Neural cell (in vitro differentiated cells): Measurements from ENCODE around the gene PDE4D. TPM values are rescaled to one million over a fixed set of nuclear protein-coding genes. Genes with fewer than 3 reads are reported as not detected.

Source experiments
- H2AFZ ChIP-seq: fragments of 200-600, 300-800 bp; sonication (generic), shearing (Covaris generic); 2 replicates; pipeline ENCODE4 v1.6.0; 2014; ENCODE audit warnings: low read depth, mild to moderate bottlenecking, antibody characterized with exemption, low read length, moderate library complexity
- H3F3A ChIP-seq: fragments of 200-600 bp; shearing (Covaris generic); 2 replicates; pipeline ENCODE4 v1.6.1; 2016; ENCODE audit warnings: mild to moderate bottlenecking, moderate library complexity, mixed read lengths, antibody characterized with exemption, low read length; ENCODE audit not compliant: insufficient read depth, poor library complexity, severe bottlenecking
- H3K27ac ChIP-seq: fragments of 200-600, 300-800 bp; sonication (generic), shearing (Covaris generic); 2 replicates; pipeline ENCODE4 v1.5.1; 2014; ENCODE audit warnings: mild to moderate bottlenecking, low read length, moderate library complexity
- H3K27me3 ChIP-seq: fragments of 300-800, 200-600 bp; sonication (generic), shearing (Covaris generic); 2 replicates; pipeline ENCODE4 v1.6.0; 2014; ENCODE audit warnings: mild to moderate bottlenecking, low read depth, low read length, moderate library complexity; ENCODE audit not compliant: insufficient read depth
- H3K36me3 ChIP-seq: fragments of 300-800, 200-600 bp; sonication (generic), shearing (Covaris generic); 2 replicates; pipeline ENCODE4 v1.5.1; 2014; ENCODE audit warnings: mild to moderate bottlenecking, antibody characterized with exemption, low read length, moderate library complexity; ENCODE audit not compliant: insufficient read depth
- H3K4me2 ChIP-seq: fragments of 300-800, 200-600 bp; sonication (generic), shearing (Covaris generic); 2 replicates; pipeline ENCODE4 v1.6.0; 2014; ENCODE audit warnings: mild to moderate bottlenecking, low read length
- H3K4me3 ChIP-seq: fragments of 300-800, 200-600 bp; sonication (generic), shearing (Covaris generic); 2 replicates; pipeline ENCODE4 v1.5.1; 2014; ENCODE audit warnings: mild to moderate bottlenecking, low read length, moderate library complexity
- H3K79me2 ChIP-seq: fragments of 200-600 bp; shearing (Covaris generic); replicated peaks from 2 replicates; pipeline ENCODE4 v1.6.0; 2014; ENCODE audit warnings: mild to moderate bottlenecking, low read length, moderate library complexity; ENCODE audit not compliant: insufficient read depth
- H3K9ac ChIP-seq: fragments of 300-800, 200-600 bp; sonication (generic), shearing (Covaris generic); 2 replicates; pipeline ENCODE4 v1.6.1; 2016; ENCODE audit warnings: mild to moderate bottlenecking, low read length, mixed read lengths
- H3K9me2 ChIP-seq: fragments of 200-600 bp; shearing (Covaris generic); 2 replicates; pipeline ENCODE4 v1.6.1; 2016; ENCODE audit warnings: mild to moderate bottlenecking, low read length, mixed read lengths; ENCODE audit not compliant: insufficient read depth
- H3K9me3 ChIP-seq: fragments of 200-600, 300-800 bp; sonication (generic), shearing (Covaris generic); 2 replicates; pipeline ENCODE4 v1.6.1; 2016; ENCODE audit warnings: mild to moderate bottlenecking, mixed run types, low read length, moderate library complexity, mixed read lengths
- H4K20me1 ChIP-seq: fragments of 200-600 bp; shearing (Covaris generic); 2 replicates; pipeline ENCODE4 v1.6.1; 2016; ENCODE audit warnings: mild to moderate bottlenecking, mixed run types; ENCODE audit not compliant: insufficient read depth
- CTCF ChIP-seq: fragments of 450-650 bp; IDR thresholded peaks from 2 replicates; pipeline ENCODE4 v1.5.1; 2014; ENCODE audit warnings: antibody characterized with exemption, mild to moderate bottlenecking, moderate library complexity; ENCODE audit not compliant: poor library complexity, severe bottlenecking
- EP300 ChIP-seq: fragments of 450-650 bp; conservative IDR thresholded peaks from 2 replicates; pipeline ENCODE4 v1.6.1; 2014; ENCODE audit warnings: antibody characterized with exemption, mild to moderate bottlenecking, moderate library complexity; ENCODE audit not compliant: poor library complexity, severe bottlenecking
- EZH2 ChIP-seq: fragments of 200-600, 300-800 bp; shearing (Covaris generic), sonication (generic); IDR thresholded peaks from 2 replicates; pipeline ENCODE4 v1.6.1; 2014; ENCODE audit warnings: antibody characterized with exemption, low read length, borderline replicate concordance, mild to moderate bottlenecking; ENCODE audit not compliant: insufficient read depth, poor library complexity, severe bottlenecking
- MXI1 ChIP-seq: fragments of 450-650 bp; conservative IDR thresholded peaks from 2 replicates; pipeline ENCODE4 v1.6.1; 2014; ENCODE audit warnings: antibody characterized with exemption, mild to moderate bottlenecking; ENCODE audit not compliant: poor library complexity, severe bottlenecking
- POLR2AphosphoS5 ChIP-seq: IDR thresholded peaks from 2 replicates; pipeline ENCODE4 v1.6.1; 2012
- RAD21 ChIP-seq: fragments of 450-650 bp; conservative IDR thresholded peaks from 2 replicates; pipeline ENCODE4 v1.6.1; 2014; ENCODE audit warnings: antibody characterized with exemption, mild to moderate bottlenecking, moderate library complexity
- SMC3 ChIP-seq: fragments of 450-650 bp; conservative IDR thresholded peaks from 2 replicates; pipeline ENCODE4 v1.6.1; 2014; ENCODE audit warnings: antibody characterized with exemption, mild to moderate bottlenecking, moderate library complexity; ENCODE audit not compliant: poor library complexity
- TAF1 ChIP-seq: IDR thresholded peaks from 2 replicates; pipeline ENCODE4 v1.6.1; 2012; ENCODE audit warnings: low read depth
- polyA plus RNA-seq: library from polyadenylated mRNA; depleted of rRNA; stranded (reverse); fragments of >200 nt; gene quantifications from 2 replicates; pipeline ENCODE4 v1.2.3, GENCODE V29; 2014
- TF ChIP-seq, protein P1 (sequence below): IDR thresholded peaks from 2 replicates; pipeline ENCODE4 v1.6.1; 2012; ENCODE audit warnings: borderline replicate concordance

PDE4D gene
- polyA plus RNA-seq, 1 donor from 2014 or later = 42.8 TPM

DNA sequence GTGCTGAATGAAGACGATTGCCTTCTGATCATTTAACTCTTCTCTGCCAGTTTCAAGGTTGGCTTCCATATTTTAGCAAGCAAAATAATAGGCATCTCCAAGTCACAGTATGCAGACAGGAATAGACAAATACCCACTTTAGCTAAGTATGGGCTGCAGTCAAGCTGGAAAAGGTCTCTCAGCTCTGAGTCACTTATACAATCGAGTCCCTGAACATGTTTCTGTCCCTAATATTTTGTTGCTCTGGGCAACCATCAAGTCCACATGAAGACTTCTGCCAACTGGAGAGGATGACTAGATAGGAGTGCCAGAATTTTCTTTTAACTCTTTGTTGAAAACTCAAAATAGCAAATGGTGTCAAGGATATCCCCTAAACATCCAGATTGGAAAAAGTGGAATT is 735.4 kb downstream of the PDE4D start:
- no peaks in the 10 kb centered on the region for H4K20me1 ChIP-seq
- no peaks in the 10 kb centered on the region for H3K9me2 ChIP-seq
- H3K9me3 ChIP-seq = no peaks in the 10 kb centered on the region
- H3K4me2 ChIP-seq = no peak overlapping the region
- no peak overlapping the region for H3K9ac ChIP-seq
- no peak overlapping the region for H3K4me3 ChIP-seq
- TF ChIP-seq EZH2 (no peak), CTCF (no peak), TAF1 (no peak), EP300 (no peak), RAD21 (no peak), POLR2AphosphoS5 (no peak), MXI1 (no peak), SMC3 (no peak)
- TF ChIP-seq, protein P1, sequence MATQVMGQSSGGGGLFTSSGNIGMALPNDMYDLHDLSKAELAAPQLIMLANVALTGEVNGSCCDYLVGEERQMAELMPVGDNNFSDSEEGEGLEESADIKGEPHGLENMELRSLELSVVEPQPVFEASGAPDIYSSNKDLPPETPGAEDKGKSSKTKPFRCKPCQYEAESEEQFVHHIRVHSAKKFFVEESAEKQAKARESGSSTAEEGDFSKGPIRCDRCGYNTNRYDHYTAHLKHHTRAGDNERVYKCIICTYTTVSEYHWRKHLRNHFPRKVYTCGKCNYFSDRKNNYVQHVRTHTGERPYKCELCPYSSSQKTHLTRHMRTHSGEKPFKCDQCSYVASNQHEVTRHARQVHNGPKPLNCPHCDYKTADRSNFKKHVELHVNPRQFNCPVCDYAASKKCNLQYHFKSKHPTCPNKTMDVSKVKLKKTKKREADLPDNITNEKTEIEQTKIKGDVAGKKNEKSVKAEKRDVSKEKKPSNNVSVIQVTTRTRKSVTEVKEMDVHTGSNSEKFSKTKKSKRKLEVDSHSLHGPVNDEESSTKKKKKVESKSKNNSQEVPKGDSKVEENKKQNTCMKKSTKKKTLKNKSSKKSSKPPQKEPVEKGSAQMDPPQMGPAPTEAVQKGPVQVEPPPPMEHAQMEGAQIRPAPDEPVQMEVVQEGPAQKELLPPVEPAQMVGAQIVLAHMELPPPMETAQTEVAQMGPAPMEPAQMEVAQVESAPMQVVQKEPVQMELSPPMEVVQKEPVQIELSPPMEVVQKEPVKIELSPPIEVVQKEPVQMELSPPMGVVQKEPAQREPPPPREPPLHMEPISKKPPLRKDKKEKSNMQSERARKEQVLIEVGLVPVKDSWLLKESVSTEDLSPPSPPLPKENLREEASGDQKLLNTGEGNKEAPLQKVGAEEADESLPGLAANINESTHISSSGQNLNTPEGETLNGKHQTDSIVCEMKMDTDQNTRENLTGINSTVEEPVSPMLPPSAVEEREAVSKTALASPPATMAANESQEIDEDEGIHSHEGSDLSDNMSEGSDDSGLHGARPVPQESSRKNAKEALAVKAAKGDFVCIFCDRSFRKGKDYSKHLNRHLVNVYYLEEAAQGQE = no peak
- no peak overlapping the region for H2AFZ ChIP-seq
- no peaks in the 10 kb centered on the region for H3K79me2 ChIP-seq
- no peaks in the 10 kb centered on the region for H3K27me3 ChIP-seq
- H3K36me3 ChIP-seq = no peaks in the 10 kb centered on the region
- no peaks in the 10 kb centered on the region for H3F3A ChIP-seq
- no peak overlapping the region for H3K27ac ChIP-seq

DNA sequence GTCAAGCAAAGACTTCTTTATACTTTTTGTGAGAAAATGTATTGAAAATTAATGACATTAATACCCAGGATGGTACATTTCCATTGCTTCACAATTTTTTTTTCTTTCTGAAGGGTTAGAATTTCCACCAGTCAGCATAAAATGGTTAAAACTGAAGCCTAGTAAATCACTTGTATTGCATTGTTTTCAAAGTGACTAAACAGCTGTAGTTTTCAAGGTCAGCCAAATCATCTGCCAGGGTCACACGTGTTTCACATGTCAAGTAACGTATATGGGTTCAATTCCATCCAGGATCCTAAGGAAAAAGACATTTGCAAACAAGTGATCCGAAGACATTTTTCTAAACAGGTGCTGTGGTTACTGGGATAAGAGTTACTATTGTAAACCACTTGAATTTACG is 736.5 kb downstream of the PDE4D start:
- Histone ChIP-seq H2AFZ (no peak overlapping the region), H3K9me2 (no peaks in the 10 kb centered on the region), H3K36me3 (no peaks in the 10 kb centered on the region), H4K20me1 (no peaks in the 10 kb centered on the region), H3K4me2 (no peak overlapping the region), H3K4me3 (no peak overlapping the region), H3F3A (no peaks in the 10 kb centered on the region), H3K27ac (no peak overlapping the region), H3K27me3 (no peaks in the 10 kb centered on the region), H3K9me3 (no peaks in the 10 kb centered on the region), H3K9ac (no peak overlapping the region), H3K79me2 (no peaks in the 10 kb centered on the region)
- no peak for TF ChIP-seq CTCF
- TF ChIP-seq TAF1 = no peak
- TF ChIP-seq POLR2AphosphoS5 = no peak
- no peak for TF ChIP-seq EZH2
